Suprapubic skin (tissue), 3 donors: ENCODE measurements around the gene SRP54.
"Not testable (repeated sequence)": the region's sequence is repeated elsewhere in the genome, so short reads cannot be mapped to it uniquely, and the experiment has no call there.

ENCODE experiments used
- POLR2A ChIP-seq, 2 donors: fragments of 450-650 bp; IDR thresholded peaks; one replicate each; pipeline ENCODE4 v1.6.1; 2017; ENCODE audit warnings: antibody characterized with exemption in 2 of 2, mild to moderate bottlenecking in 2 of 2, moderate library complexity in 2 of 2
- TF ChIP-seq, protein P1 (sequence below), 2 donors: fragments of 200-600 bp in 1 of 2; fragments of 450-650 bp in 1 of 2; sonication (generic) in 1 of 2; IDR thresholded peaks; one replicate each; pipeline ENCODE4 v1.5.1; 2016 to 2019; ENCODE audit warnings: antibody characterized with exemption in 2 of 2, mild to moderate bottlenecking in 1 of 2, moderate library complexity in 1 of 2

- TF ChIP-seq, protein P1, sequence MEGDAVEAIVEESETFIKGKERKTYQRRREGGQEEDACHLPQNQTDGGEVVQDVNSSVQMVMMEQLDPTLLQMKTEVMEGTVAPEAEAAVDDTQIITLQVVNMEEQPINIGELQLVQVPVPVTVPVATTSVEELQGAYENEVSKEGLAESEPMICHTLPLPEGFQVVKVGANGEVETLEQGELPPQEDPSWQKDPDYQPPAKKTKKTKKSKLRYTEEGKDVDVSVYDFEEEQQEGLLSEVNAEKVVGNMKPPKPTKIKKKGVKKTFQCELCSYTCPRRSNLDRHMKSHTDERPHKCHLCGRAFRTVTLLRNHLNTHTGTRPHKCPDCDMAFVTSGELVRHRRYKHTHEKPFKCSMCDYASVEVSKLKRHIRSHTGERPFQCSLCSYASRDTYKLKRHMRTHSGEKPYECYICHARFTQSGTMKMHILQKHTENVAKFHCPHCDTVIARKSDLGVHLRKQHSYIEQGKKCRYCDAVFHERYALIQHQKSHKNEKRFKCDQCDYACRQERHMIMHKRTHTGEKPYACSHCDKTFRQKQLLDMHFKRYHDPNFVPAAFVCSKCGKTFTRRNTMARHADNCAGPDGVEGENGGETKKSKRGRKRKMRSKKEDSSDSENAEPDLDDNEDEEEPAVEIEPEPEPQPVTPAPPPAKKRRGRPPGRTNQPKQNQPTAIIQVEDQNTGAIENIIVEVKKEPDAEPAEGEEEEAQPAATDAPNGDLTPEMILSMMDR (IDR thresholded peaks at IDR 0.05) = not testable (repeated sequence)
- not testable (repeated sequence) for TF ChIP-seq POLR2A (IDR thresholded peaks at IDR 0.05)
These were observed 78.5 kb downstream of the SRP54 start for GRCh38 chr14:35061113-35061791.
